Keratinocyte (primary cell): ENCODE data around the gene TMTC3. TPM values are rescaled to one million over a fixed set of nuclear protein-coding genes. Genes with fewer than 3 reads are reported as not detected.

Experiments
- DNase-seq: peaks from one replicate; pipeline ENCODE4 v3.0.0-alpha.2; 2011; ENCODE audit warnings: low read depth, missing footprints, low spot score
- FAIRE-seq: peaks from 2 replicates; lab custom pipeline; 2011; peaks lifted over from hg19 to GRCh38; lab: Jason Lieb, UNC
- H2AFZ ChIP-seq: 2 replicates; pipeline ENCODE4 v1.6.0; 2012; ENCODE audit warnings: low read length, control low read depth, inconsistent platforms; ENCODE audit not compliant: control insufficient read depth
- H3K27ac ChIP-seq: 2 replicates; pipeline ENCODE4 v1.5.1; 2011; ENCODE audit warnings: low read length; ENCODE audit not compliant: control insufficient read depth, insufficient read depth
- H3K27me3 ChIP-seq: 3 replicates; pipeline ENCODE4 v1.6.0; 2011; ENCODE audit warnings: low read length; ENCODE audit not compliant: control insufficient read depth, insufficient read depth; ENCODE audit errors: extremely low read depth
- H3K36me3 ChIP-seq, 2 experiments: 2 replicates in 1 of 2; 3 replicates in 1 of 2; pipeline ENCODE4 v1.5.1; 2011; ENCODE audit warnings: low read length in 2 of 2, mild to moderate bottlenecking in 1 of 2; ENCODE audit not compliant: control insufficient read depth in 2 of 2, insufficient read depth in 2 of 2; ENCODE audit errors: extremely low read depth in 1 of 2
- H3K4me1 ChIP-seq: 3 replicates; pipeline ENCODE4 v1.5.1; 2011; ENCODE audit warnings: low read length; ENCODE audit not compliant: control insufficient read depth, insufficient read depth; ENCODE audit errors: extremely low read depth
- H3K4me2 ChIP-seq: 3 replicates; pipeline ENCODE4 v1.6.0; 2011; ENCODE audit warnings: low read depth, low read length; ENCODE audit not compliant: control insufficient read depth, insufficient read depth; ENCODE audit errors: extremely low read depth
- H3K4me3 ChIP-seq, 3 experiments: fragments of 200-600 bp in 1 of 3; sonication (generic) in 1 of 3; 2 replicates in 2 of 3; 3 replicates in 1 of 3; pipeline ENCODE4 v1.5.1; 2011 to 2016; ENCODE audit warnings: low read length in 3 of 3, mild to moderate bottlenecking in 3 of 3, control low read depth in 2 of 3, inconsistent platforms in 1 of 3, low read depth in 1 of 3, mixed read lengths in 1 of 3, mixed run types in 1 of 3, moderate library complexity in 1 of 3; ENCODE audit not compliant: control insufficient read depth in 2 of 3, insufficient read depth in 2 of 3; ENCODE audit errors: extremely low read depth in 1 of 3
- H3K79me2 ChIP-seq: 2 replicates; pipeline ENCODE4 v1.6.0; 2012; ENCODE audit warnings: low read length; ENCODE audit not compliant: control insufficient read depth, insufficient read depth
- H3K9ac ChIP-seq: 3 replicates; pipeline ENCODE4 v1.6.0; 2011; ENCODE audit warnings: low read length; ENCODE audit not compliant: control insufficient read depth, insufficient read depth; ENCODE audit errors: extremely low read depth
- H3K9me1 ChIP-seq: 3 replicates; pipeline ENCODE4 v1.6.0; 2011; ENCODE audit warnings: low read length; ENCODE audit not compliant: control insufficient read depth, insufficient read depth; ENCODE audit errors: extremely low read depth
- H3K9me3 ChIP-seq: 2 replicates; pipeline ENCODE4 v1.5.1; 2012; ENCODE audit warnings: low read depth, low read length; ENCODE audit not compliant: control insufficient read depth
- H4K20me1 ChIP-seq: 3 replicates; pipeline ENCODE4 v1.6.0; 2011; ENCODE audit warnings: low read length; ENCODE audit not compliant: control insufficient read depth, insufficient read depth; ENCODE audit errors: extremely low read depth
- CTCF ChIP-seq, 3 experiments: IDR thresholded peaks in 1 of 3; conservative IDR thresholded peaks in 1 of 3; optimal IDR thresholded peaks in 1 of 3; 2 replicates in 2 of 3; 3 replicates in 1 of 3; pipeline versions ENCODE3 to v1.5.1; 2011; ENCODE audit warnings: low read length in 3 of 3, mild to moderate bottlenecking in 3 of 3, moderate library complexity in 2 of 3, control low read depth in 1 of 3, inconsistent platforms in 1 of 3; ENCODE audit not compliant: insufficient read depth in 2 of 3; ENCODE audit errors: extremely low read depth in 1 of 3
- EZH2 ChIP-seq: IDR thresholded peaks from one replicate; pipeline ENCODE4 v1.6.1; 2012; ENCODE audit warnings: inconsistent platforms, mild to moderate bottlenecking, low read length, moderate library complexity
- dilution Hi-C: fragments of 300-500 bp; cut with MboI; formaldehyde crosslinking; loops from one replicate; pipeline ENCODE4 v1.7.0; 2020; ENCODE audit warnings: low sequenced_read_pairs; ENCODE audit not compliant: extremely low pct_ligation_motif_present
- polyA plus RNA-seq, 5 experiments: library from polyadenylated mRNA; depleted of rRNA in 3 of 5; stranded (reverse) in 3 of 5; stranded (forward) in 1 of 5; unstranded in 1 of 5; fragments of >200 nt; gene quantifications; 1 replicate in 1 of 5; 2 replicates in 3 of 5; 3 replicates in 1 of 5; pipeline versions ENCODE4 v1.2.1 to v1.2.3, GENCODE V29; 2011 to 2012; ENCODE audit warnings: missing spikeins in 2 of 5, low read depth in 1 of 5, low replicate concordance in 1 of 5

TMTC3 gene
- polyA plus RNA-seq, 1 donor (not counting 4 experiments of a cell fraction or from before 2014, with no cell fraction given) = 35.1 TPM

GRCh38 chr12:88145567-88146505 is 3.7 kb downstream of the TMTC3 start:
- TF ChIP-seq EZH2 = no peak
- TF ChIP-seq CTCF (optimal IDR thresholded peaks at IDR 0.05 in 1 of 3, IDR thresholded peaks at IDR 0.05 in 1 of 3, conservative IDR thresholded peaks at IDR 0.05 in 1 of 3; ENCODE audit: extremely low read depth in 1 of 3, insufficient read depth in 2 of 3, low read length in 3 of 3) = no peak
- no peaks in the 10 kb centered on the region for H3K27me3 ChIP-seq
- H3K9me3 ChIP-seq = no peaks in the 10 kb centered on the region
- H3K4me2 ChIP-seq = peak overlapping the region; percentile 74
- peak overlapping the region; percentile 43 for H3K9ac ChIP-seq
- peak overlapping the region; percentile 89 for H3K27ac ChIP-seq
- peak overlapping the region; percentile 30 for H2AFZ ChIP-seq
- peaks cover 51% of the 10 kb centered on the region for H3K79me2 ChIP-seq
- H3K9me1 ChIP-seq = no peaks in the 10 kb centered on the region
- FAIRE-seq (no peak), DNase-seq (no peak)
- H3K4me3 ChIP-seq = peak overlapping the region in 2 of 3 experiments; percentile 61 to 83
- peaks cover 36% of the 10 kb centered on the region for H3K4me1 ChIP-seq
- peaks cover 0 to 9% of the 10 kb centered on the region in 2 experiments for H3K36me3 ChIP-seq
- dilution Hi-C loops = no loop called here
- no peaks in the 10 kb centered on the region for H4K20me1 ChIP-seq

DNA sequence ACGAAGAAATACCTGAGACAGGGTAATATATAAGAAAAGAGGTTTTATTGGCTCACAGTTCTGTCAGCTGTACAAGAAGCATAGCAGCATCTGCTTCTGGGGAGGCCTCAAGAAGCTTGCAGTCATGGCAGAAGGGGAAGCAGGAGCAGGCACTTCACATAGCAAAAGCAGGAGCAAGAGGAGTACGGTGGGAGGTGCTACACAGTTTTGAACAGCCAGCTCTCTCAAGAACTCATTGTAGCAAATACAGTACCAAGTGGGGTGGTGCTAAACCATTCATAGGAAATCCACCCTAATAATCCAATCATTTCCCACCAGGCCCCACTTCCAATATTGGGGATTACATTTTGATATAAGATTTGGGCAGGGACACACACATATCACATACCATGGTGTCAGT is 8.0 kb downstream of the TMTC3 start:
- H3K36me3 ChIP-seq = peaks cover 0 to 9% of the 10 kb centered on the region in 2 experiments
- no peaks in the 10 kb centered on the region for H4K20me1 ChIP-seq
- H3K27me3 ChIP-seq = no peaks in the 10 kb centered on the region
- no peak for TF ChIP-seq EZH2
- FAIRE-seq (no peak), DNase-seq (no peak)
- H3K4me2 ChIP-seq = no peak overlapping the region
- H3K27ac ChIP-seq = no peak overlapping the region
- dilution Hi-C loops = no loop called here
- peaks cover 33% of the 10 kb centered on the region for H3K79me2 ChIP-seq
- no peak overlapping the region for H2AFZ ChIP-seq
- no peaks in the 10 kb centered on the region for H3K9me1 ChIP-seq
- no peak overlapping the region for H3K9ac ChIP-seq
- peaks cover 12% of the 10 kb centered on the region for H3K4me1 ChIP-seq
- H3K9me3 ChIP-seq = no peaks in the 10 kb centered on the region
- no peak overlapping the region for H3K4me3 ChIP-seq
